ENCODE measurements around the gene PIP5KL1. TPM values are rescaled to one million over a fixed set of nuclear protein-coding genes. Genes with fewer than 3 reads are reported as not detected.

Gene PIP5KL1
- total and polyA plus RNA-seq, 2 donors (not counting 3 experiments of a cell fraction or from before 2014, with no cell fraction given): 1.5 to 2.9 TPM

GRCh38 chr9:127968700-127969383 lies 38.3 kb upstream of the PIP5KL1 start:
- no peak overlapping the region for H3K4me2 ChIP-seq (ENCODE audit: insufficient read depth, low read length)
- TF ChIP-seq POLR2AphosphoS5 (IDR thresholded peaks at IDR 0.05; ENCODE audit: insufficient read depth, low read depth, low read length): no peak
- no peak for TF ChIP-seq EZH2 (IDR thresholded peaks at IDR 0.05; ENCODE audit: borderline replicate concordance, low read depth, low read length, severe bottlenecking)
- TF ChIP-seq MYC (IDR thresholded peaks at IDR 0.05; ENCODE audit: low read depth, low read length): no peak
- no peak for TF ChIP-seq MAX (IDR thresholded peaks at IDR 0.05; ENCODE audit: insufficient read depth, insufficient read length)
- TF ChIP-seq JUN (IDR thresholded peaks at IDR 0.05; ENCODE audit: borderline replicate concordance, insufficient read depth, insufficient read length, low read depth): no peak
- TF ChIP-seq CTCF (IDR thresholded peaks at IDR 0.05; ENCODE audit: extremely low read depth in 1 of 2, insufficient read depth in 1 of 2, low read depth in 1 of 2, low read length in 2 of 2): no peak
- TF ChIP-seq GATA2 (IDR thresholded peaks at IDR 0.05; ENCODE audit: insufficient read depth, insufficient read length, low read depth, low read length): no peak
- TF ChIP-seq POLR2A (IDR thresholded peaks at IDR 0.05; ENCODE audit: low read depth, low read length): no peak
- TF ChIP-seq FOS (IDR thresholded peaks at IDR 0.05; ENCODE audit: borderline replicate concordance, insufficient read depth, low read length): no peak
- DNase-seq (ENCODE audit: low read depth, low spot score) (no peak), FAIRE-seq (no peak)
- no peak overlapping the region for H3K9ac ChIP-seq (replicated peaks; ENCODE audit: extremely low read depth, insufficient read depth, low read length)
- H3K36me3 ChIP-seq (ENCODE audit: control insufficient read depth in 2 of 2, extremely low read depth in 1 of 2, insufficient read depth in 2 of 2, low read length in 2 of 2): no peaks in the 10 kb centered on the region
- peaks cover 4% of the 10 kb centered on the region for H3K79me2 ChIP-seq (ENCODE audit: control insufficient read depth, insufficient read depth, low read length)
- POLR2A ChIA-PET: no interaction called here
- H3K27ac ChIP-seq (ENCODE audit: insufficient read depth, low read depth, low read length): no peak overlapping the region
- no TSS peak for BruUV-seq (replicated peaks)
- dilution Hi-C loops (cut with MboI; ENCODE audit: extremely low pct_ligation_motif_present, low sequenced_read_pairs) (no loop called here), intact Hi-C loops (cut with micrococcal nuclease) (no loop called here)
- H2AFZ ChIP-seq (ENCODE audit: low read depth, low read length): no peak overlapping the region
- H3K4me1 ChIP-seq (ENCODE audit: control insufficient read depth, extremely low read depth, insufficient read depth, low read length): peaks cover 12% of the 10 kb centered on the region
- H3K27me3 ChIP-seq (ENCODE audit: control insufficient read depth in 2 of 2, insufficient read depth in 2 of 2, low read length in 2 of 2): no peaks in the 10 kb centered on the region
- no peak overlapping the region for H3K4me3 ChIP-seq (replicated peaks in 1 of 3; ENCODE audit: insufficient read depth in 1 of 3, low read depth in 1 of 3, low read length in 3 of 3)
- H3K9me1 ChIP-seq (replicated peaks; ENCODE audit: control insufficient read depth, extremely low read depth, insufficient read depth, low read length): no peaks in the 10 kb centered on the region
- H3K9me3 ChIP-seq (replicated peaks; ENCODE audit: control insufficient read depth, insufficient read depth, low read length): no peaks in the 10 kb centered on the region
- no peaks in the 10 kb centered on the region for H4K20me1 ChIP-seq (replicated peaks; ENCODE audit: control insufficient read depth, extremely low read depth, insufficient read depth, low read length)
- CTCF ChIA-PET: no interaction called here

Measured in endothelial cell of umbilical vein (primary cell).